ENCODE data around the gene MT3. TPM values are rescaled to one million over a fixed set of nuclear protein-coding genes. Genes with fewer than 3 reads are reported as not detected.

Gene MT3
- total and polyA plus RNA-seq, 2 of the 8 experiments (the other 6 are each of a cell fraction or from before 2014, with no cell fraction given) = 0.17 TPM; not detected in 1

- TF ChIP-seq SIX5 (IDR thresholded peaks at IDR 0.05; ENCODE audit: low read depth, low read length) = no peak
These were observed 4.4 kb downstream of the MT3 start (continued) for GRCh38 chr16:56593573-56594291.

Measured in H1 (cell line).